ENCODE measurements around the gene HLA-DOA. TPM values are rescaled to one million over a fixed set of nuclear protein-coding genes. Genes with fewer than 3 reads are reported as not detected.

Gene HLA-DOA
- total RNA-seq, 1 experiment from 2014 or later = not detected

- CTCF ChIA-PET = no interaction called here
These were observed 965 bp upstream of the HLA-DOA start for GRCh38 chr6:33010356-33010755.

GRCh38 chr6:33007831-33008400, 1.5 kb downstream of the HLA-DOA start:
- Histone ChIP-seq H2AFZ (ENCODE audit: low read length) (no peak overlapping the region), H3K9ac (ENCODE audit: low read length) (no peak overlapping the region), H3K36me3 (ENCODE audit: low read depth, low read length) (no peaks in the 10 kb centered on the region), H4K20me1 (ENCODE audit: low read length) (no peaks in the 10 kb centered on the region), H3K27me3 (ENCODE audit: low read length) (peaks cover 86% of the 10 kb centered on the region), H3K4me1 (ENCODE audit: insufficient read depth, low read length) (no peaks in the 10 kb centered on the region), H3F3A (ENCODE audit: low read length, unreplicated experiment) (no peaks in the 10 kb centered on the region), H3K9me3 (ENCODE audit: low read length) (no peaks in the 10 kb centered on the region), H3K27ac (ENCODE audit: low read length) (no peak overlapping the region), H3K4me2 (ENCODE audit: low read length) (no peak overlapping the region), H3K79me2 (ENCODE audit: low read length) (no peaks in the 10 kb centered on the region), H3K9me2 (replicated peaks; ENCODE audit: low read length) (no peaks in the 10 kb centered on the region), H3K4me3 (ENCODE audit: low read length) (no peak overlapping the region)
- CTCF ChIA-PET = no interaction called here
- BruUV-seq (replicated peaks) = no TSS peak
- POLR2A ChIA-PET (ENCODE audit: unreplicated experiment) = no interaction called here
- TF ChIP-seq EZH2phosphoT487 (IDR thresholded peaks at IDR 0.05; ENCODE audit: borderline replicate concordance, low read length) (no peak), EZH2 (IDR thresholded peaks at IDR 0.05; ENCODE audit: low read length, unreplicated experiment) (no peak)
- TF ChIP-seq, protein P1, sequence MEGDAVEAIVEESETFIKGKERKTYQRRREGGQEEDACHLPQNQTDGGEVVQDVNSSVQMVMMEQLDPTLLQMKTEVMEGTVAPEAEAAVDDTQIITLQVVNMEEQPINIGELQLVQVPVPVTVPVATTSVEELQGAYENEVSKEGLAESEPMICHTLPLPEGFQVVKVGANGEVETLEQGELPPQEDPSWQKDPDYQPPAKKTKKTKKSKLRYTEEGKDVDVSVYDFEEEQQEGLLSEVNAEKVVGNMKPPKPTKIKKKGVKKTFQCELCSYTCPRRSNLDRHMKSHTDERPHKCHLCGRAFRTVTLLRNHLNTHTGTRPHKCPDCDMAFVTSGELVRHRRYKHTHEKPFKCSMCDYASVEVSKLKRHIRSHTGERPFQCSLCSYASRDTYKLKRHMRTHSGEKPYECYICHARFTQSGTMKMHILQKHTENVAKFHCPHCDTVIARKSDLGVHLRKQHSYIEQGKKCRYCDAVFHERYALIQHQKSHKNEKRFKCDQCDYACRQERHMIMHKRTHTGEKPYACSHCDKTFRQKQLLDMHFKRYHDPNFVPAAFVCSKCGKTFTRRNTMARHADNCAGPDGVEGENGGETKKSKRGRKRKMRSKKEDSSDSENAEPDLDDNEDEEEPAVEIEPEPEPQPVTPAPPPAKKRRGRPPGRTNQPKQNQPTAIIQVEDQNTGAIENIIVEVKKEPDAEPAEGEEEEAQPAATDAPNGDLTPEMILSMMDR (conservative IDR thresholded peaks at IDR 0.05; ENCODE audit: low read depth, low read length) = no peak
- no peak for ATAC-seq
- intact Hi-C loops (cut with micrococcal nuclease) = no loop called here
- DNase-seq = no peak

More at GRCh38 chr6:33010356-33010755, 965 bp upstream of the HLA-DOA start:
- BruUV-seq (replicated peaks) = no TSS peak
- no peaks in the 10 kb centered on the region for H3K9me3 ChIP-seq (ENCODE audit: low read length)
- H3K4me3 ChIP-seq (ENCODE audit: low read length) = no peak overlapping the region
- H3K9me2 ChIP-seq (replicated peaks; ENCODE audit: low read length) = no peaks in the 10 kb centered on the region
- H3F3A ChIP-seq (ENCODE audit: low read length, unreplicated experiment) = no peaks in the 10 kb centered on the region
- no peaks in the 10 kb centered on the region for H4K20me1 ChIP-seq (ENCODE audit: low read length)
- no peaks in the 10 kb centered on the region for H3K79me2 ChIP-seq (ENCODE audit: low read length)
- H3K9ac ChIP-seq (ENCODE audit: low read length) = no peak overlapping the region
- no peaks in the 10 kb centered on the region for H3K36me3 ChIP-seq (ENCODE audit: low read depth, low read length)
- no peak for DNase-seq
- H3K27ac ChIP-seq (ENCODE audit: low read length) = no peak overlapping the region
- TF ChIP-seq EZH2 (IDR thresholded peaks at IDR 0.05; ENCODE audit: low read length, unreplicated experiment) (no peak), EZH2phosphoT487 (IDR thresholded peaks at IDR 0.05; ENCODE audit: borderline replicate concordance, low read length) (no peak)
- TF ChIP-seq, protein P1 (conservative IDR thresholded peaks at IDR 0.05; ENCODE audit: low read depth, low read length) = no peak
- intact Hi-C loops (cut with micrococcal nuclease) = no loop called here
- POLR2A ChIA-PET (ENCODE audit: unreplicated experiment) = interaction anchor here (0.5 kb wide), 1 partner anchor 22 kb away, joined by 3 read pairs; no protein-coding TSS in a partner anchor
- H3K4me1 ChIP-seq (ENCODE audit: insufficient read depth, low read length) = no peaks in the 10 kb centered on the region
- H2AFZ ChIP-seq (ENCODE audit: low read length) = no peak overlapping the region
- no peak overlapping the region for H3K4me2 ChIP-seq (ENCODE audit: low read length)
- peaks cover 79% of the 10 kb centered on the region for H3K27me3 ChIP-seq (ENCODE audit: low read length)
- no peak for ATAC-seq

GRCh38 chr6:33004940-33005339, 4.5 kb downstream of the HLA-DOA start:
- H3K4me1 ChIP-seq (ENCODE audit: insufficient read depth, low read length) = no peaks in the 10 kb centered on the region
- DNase-seq (no peak), ATAC-seq (no peak)
- H3K36me3 ChIP-seq (ENCODE audit: low read depth, low read length) = no peaks in the 10 kb centered on the region
- H3F3A ChIP-seq (ENCODE audit: low read length, unreplicated experiment) = no peaks in the 10 kb centered on the region
- no peak overlapping the region for H3K4me3 ChIP-seq (ENCODE audit: low read length)
- POLR2A ChIA-PET (ENCODE audit: unreplicated experiment) = no interaction called here
- H2AFZ ChIP-seq (ENCODE audit: low read length) = no peak overlapping the region
- no peak overlapping the region for H3K9ac ChIP-seq (ENCODE audit: low read length)
- H3K9me2 ChIP-seq (replicated peaks; ENCODE audit: low read length) = no peaks in the 10 kb centered on the region
- intact Hi-C loops (cut with micrococcal nuclease) = no loop called here
- no peak overlapping the region for H3K4me2 ChIP-seq (ENCODE audit: low read length)
- H3K79me2 ChIP-seq (ENCODE audit: low read length) = no peaks in the 10 kb centered on the region
- BruUV-seq (replicated peaks) = no TSS peak
- no peaks in the 10 kb centered on the region for H4K20me1 ChIP-seq (ENCODE audit: low read length)
- H3K9me3 ChIP-seq (ENCODE audit: low read length) = no peaks in the 10 kb centered on the region
- peaks cover 89% of the 10 kb centered on the region for H3K27me3 ChIP-seq (ENCODE audit: low read length)
- TF ChIP-seq EZH2 (IDR thresholded peaks at IDR 0.05; ENCODE audit: low read length, unreplicated experiment) = no peak
- H3K27ac ChIP-seq (ENCODE audit: low read length) = no peak overlapping the region
- CTCF ChIA-PET = no interaction called here

All from PC-3 (cell line).